NCI-H2196 treated with DMSO at 0.1 percent for 48 hours (cell line): ENCODE results near the gene CLIC1.
A peak's percentile ranks its signal among the peaks of the same experiment; 100 is the strongest.

Experiments used
- DNase-seq: peaks from one replicate; lab custom pipeline; 2025; ENCODE audit not compliant: unreplicated experiment; lab: John Stamatoyannopoulos, UW

The CLIC1 gene

GRCh38 chr6:31739639-31740396 is 3.5 kb upstream of the CLIC1 start, which contains the start of gene MSH5:
Gene MSH5 (plus strand): TSS chr6:31740005. CDS start chr6:31740467, 462 bp downstream.
- DNase-seq: peak; percentile 99

GRCh38 chr6:31737991-31738979 is 2.0 kb upstream of the CLIC1 start:
- DNase-seq: peak; percentile 80

GRCh38 chr6:31737315-31737990 is 1.1 kb upstream of the CLIC1 start:
- no peak for DNase-seq

GRCh38 chr6:31736768-31737314 is 511 bp upstream of the CLIC1 start:
- DNase-seq: no peak

GRCh38 chr6:31734821-31735406 is 1.4 kb downstream of the CLIC1 start:
- no peak for DNase-seq

GRCh38 chr6:31734247-31734820 is 2.0 kb downstream of the CLIC1 start:
- no peak for DNase-seq

GRCh38 chr6:31733734-31734133 is 2.6 kb downstream of the CLIC1 start:
- DNase-seq: no peak

- no peak for DNase-seq
Measured at GRCh38 chr6:31732029-31732428, 4.3 kb downstream of the CLIC1 start.

- DNase-seq: no peak
Measured at GRCh38 chr6:31730631-31731086, 5.7 kb downstream of the CLIC1 start.

GRCh38 chr6:31729979-31730630 is 6.2 kb downstream of the CLIC1 start:
- DNase-seq: peak; percentile 50

GRCh38 chr6:31729515-31729978 is 6.8 kb downstream of the CLIC1 start:
- DNase-seq: peak; percentile 70

- DNase-seq: no peak
Measured at GRCh38 chr6:31728767-31729514, 7.4 kb downstream of the CLIC1 start, which contains the start of gene DDAH2. Gene DDAH2 (minus strand): TSS chr6:31729299. CDS start chr6:31729161, 138 bp downstream.

GRCh38 chr6:31727717-31728671 is 8.3 kb downstream of the CLIC1 start:
- DNase-seq: no peak

- no peak for DNase-seq
Measured at GRCh38 chr6:31727034-31727716, 9.2 kb downstream of the CLIC1 start.

- DNase-seq: no peak
Measured at GRCh38 chr6:31725502-31726350, 10.6 kb downstream of the CLIC1 start.
